ENCODE data around the gene DIRAS3.
"Not testable (repeated sequence)": the region's sequence is repeated elsewhere in the genome, so short reads cannot be mapped to it uniquely, and the experiment has no call there.

Gene DIRAS3

GRCh38 chr1:68078647-68079046, 28.2 kb upstream of the DIRAS3 start:
- TF ChIP-seq CTCF (IDR thresholded peaks at IDR 0.05; ENCODE audit: low read depth, low read length, missing control alignments): no peak
- H3K4me3 ChIP-seq (ENCODE audit: low read depth, low read length): no peak overlapping the region
- no peak for DNase-seq (ENCODE audit: low read depth)

GRCh38 chr1:68074472-68074871, 24.0 kb upstream of the DIRAS3 start:
- no peak for DNase-seq (ENCODE audit: low read depth)
- no peak for TF ChIP-seq CTCF (IDR thresholded peaks at IDR 0.05; ENCODE audit: low read depth, low read length, missing control alignments)
- H3K4me3 ChIP-seq (ENCODE audit: low read depth, low read length): no peak overlapping the region

GRCh38 chr1:68065766-68066165, 15.3 kb upstream of the DIRAS3 start:
- no peak for DNase-seq (ENCODE audit: low read depth)
- no peak for TF ChIP-seq CTCF (IDR thresholded peaks at IDR 0.05; ENCODE audit: low read depth, low read length, missing control alignments)
- H3K4me3 ChIP-seq (ENCODE audit: low read depth, low read length): no peak overlapping the region

GRCh38 chr1:68058053-68058452, 7.6 kb upstream of the DIRAS3 start:
- H3K4me3 ChIP-seq (ENCODE audit: low read depth, low read length); DNase-seq (ENCODE audit: low read depth): not testable (repeated sequence)
- TF ChIP-seq CTCF (IDR thresholded peaks at IDR 0.05; ENCODE audit: low read depth, low read length, missing control alignments): peak; percentile 21

GRCh38 chr1:68057564-68057963, 7.1 kb upstream of the DIRAS3 start:
- DNase-seq (ENCODE audit: low read depth): no peak
- TF ChIP-seq CTCF (IDR thresholded peaks at IDR 0.05; ENCODE audit: low read depth, low read length, missing control alignments): peak; percentile 20
- H3K4me3 ChIP-seq (ENCODE audit: low read depth, low read length): no peak overlapping the region

- no peak for TF ChIP-seq CTCF (IDR thresholded peaks at IDR 0.05; ENCODE audit: low read depth, low read length, missing control alignments)
- H3K4me3 ChIP-seq (ENCODE audit: low read depth, low read length): no peak overlapping the region
- DNase-seq (ENCODE audit: low read depth): no peak
These were observed 6.6 kb upstream of the DIRAS3 start for GRCh38 chr1:68057050-68057449.

- H3K4me3 ChIP-seq (ENCODE audit: low read depth, low read length): no peak overlapping the region
- DNase-seq (ENCODE audit: low read depth): no peak
- no peak for TF ChIP-seq CTCF (IDR thresholded peaks at IDR 0.05; ENCODE audit: low read depth, low read length, missing control alignments)
These were observed 1.0 kb upstream of the DIRAS3 start for GRCh38 chr1:68051475-68051874.

All from GM12864 (cell line).